ENCODE results near the gene GFOD1. TPM values are rescaled to one million over a fixed set of nuclear protein-coding genes. Genes with fewer than 3 reads are reported as not detected.

GFOD1 gene
- total and polyA plus RNA-seq, 2 of the 4 experiments (the other 2 are of a cell fraction), result 1.8 to 3.4 TPM

- Histone ChIP-seq H3K9me1 (ENCODE audit: insufficient read depth, low read length) (peaks cover 9% of the 10 kb centered on the region), H4K20me1 (ENCODE audit: insufficient read depth, low read length) (no peaks in the 10 kb centered on the region; the same call in 1 of the 2 replicates), H3K18ac (ENCODE audit: low read depth, low read length) (no peak overlapping the region), H4K5ac (ENCODE audit: low read depth, low read length) (no peak overlapping the region), H2BK20ac (ENCODE audit: low read depth, low read length) (no peak overlapping the region), H2BK15ac (ENCODE audit: low read depth, low read length) (no peak overlapping the region), H3K4me3 (ENCODE audit: insufficient read depth, low read depth, low read length) (no peak overlapping the region), H3K9ac (ENCODE audit: low read depth, low read length) (no peak overlapping the region), H3K23ac (ENCODE audit: low read depth, low read length) (no peak overlapping the region), H3K27ac (ENCODE audit: insufficient read depth, low read length) (no peak overlapping the region), H3K4me2 (ENCODE audit: low read depth, low read length) (no peak overlapping the region), H3K79me1 (ENCODE audit: low read depth in 1 of 2, low read length in 2 of 2) (peaks cover 6 to 60% of the 10 kb centered on the region in 2 experiments), H3K27me3 (ENCODE audit: control insufficient read depth, insufficient read depth, low read length) (no peaks in the 10 kb centered on the region), H2BK5ac (ENCODE audit: low read depth, low read length, poor library complexity, severe bottlenecking) (no peak overlapping the region), H3K4me1 (ENCODE audit: control insufficient read depth, insufficient read depth, low read length) (peaks cover 5% of the 10 kb centered on the region; the same call in 1 of the 2 replicates), H3K36me3 (ENCODE audit: control insufficient read depth, insufficient read depth, low read length) (no peaks in the 10 kb centered on the region), H3K14ac (replicated peaks; ENCODE audit: low read depth, low read length) (no peak overlapping the region), H2BK120ac (ENCODE audit: low read depth, low read length) (no peak overlapping the region), H4K91ac (ENCODE audit: insufficient read depth, low read depth, low read length) (no peak overlapping the region), H4K8ac (ENCODE audit: low read depth in 2 of 2, low read length in 2 of 2) (no peak overlapping the region), H3K9me3 (ENCODE audit: control insufficient read depth, insufficient read depth, low read length) (no peaks in the 10 kb centered on the region), H2AK5ac (ENCODE audit: low read depth, low read length) (no peak overlapping the region), H3K4ac (ENCODE audit: low read depth, low read length) (no peak overlapping the region), H3K56ac (ENCODE audit: extremely low read depth, insufficient read depth, low read length) (no peak overlapping the region), H2AK9ac (replicated peaks; ENCODE audit: low read depth, low read length, poor library complexity) (no peak overlapping the region), H2AFZ (replicated peaks; ENCODE audit: low read length, poor library complexity) (no peak overlapping the region)
- no TSS peak for BruUV-seq (replicated peaks)
- dilution Hi-C loops (cut with HindIII; ENCODE audit: low sequenced_read_pairs, unreplicated experiment) (no loop called here), in situ Hi-C loops (cut with MboI; ENCODE audit: low sequenced_read_pairs) (no loop called here), intact Hi-C loops (cut with micrococcal nuclease) (no loop called here)
- ChIA-PET CTCF (interaction anchor here (1.0 to 1.1 kb wide), 2 partner anchors 53 to 111 kb away, joined by 3 to 4 read pairs; no protein-coding TSS in a partner anchor), POLR2A (ENCODE audit: unreplicated experiment) (no interaction called here)
- WGBS, 2 experiments (ENCODE audit: extremely low coverage in 2 of 2, insufficient read length in 1 of 2), result 80% methylated on average over 1 of the region's 6 CpGs; no CpG with 5 or more reads in 1 of the 2 experiments
- DNase-seq (no peak), ATAC-seq (ENCODE audit: low read depth) (no peak)
- TF ChIP-seq RCOR1 (IDR thresholded peaks at IDR 0.05; ENCODE audit: insufficient replicate concordance, low read length), result no peak
- TF ChIP-seq, protein P1, sequence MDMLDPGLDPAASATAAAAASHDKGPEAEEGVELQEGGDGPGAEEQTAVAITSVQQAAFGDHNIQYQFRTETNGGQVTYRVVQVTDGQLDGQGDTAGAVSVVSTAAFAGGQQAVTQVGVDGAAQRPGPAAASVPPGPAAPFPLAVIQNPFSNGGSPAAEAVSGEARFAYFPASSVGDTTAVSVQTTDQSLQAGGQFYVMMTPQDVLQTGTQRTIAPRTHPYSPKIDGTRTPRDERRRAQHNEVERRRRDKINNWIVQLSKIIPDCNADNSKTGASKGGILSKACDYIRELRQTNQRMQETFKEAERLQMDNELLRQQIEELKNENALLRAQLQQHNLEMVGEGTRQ (IDR thresholded peaks at IDR 0.05; ENCODE audit: low read depth, low read length), result no peak
- TF ChIP-seq MAFK (IDR thresholded peaks at IDR 0.05; ENCODE audit: low read depth, low read length), result no peak
- TF ChIP-seq CEBPB (IDR thresholded peaks at IDR 0.05; ENCODE audit: low read depth, low read length), result no peak
- TF ChIP-seq NFE2L2 (IDR thresholded peaks at IDR 0.05; ENCODE audit: low read depth, low read length), result no peak
- no peak for TF ChIP-seq SMC3 (IDR thresholded peaks at IDR 0.05; ENCODE audit: low read depth, low read length)
- TF ChIP-seq BHLHE40 (IDR thresholded peaks at IDR 0.05; ENCODE audit: low read depth, low read length), result no peak
- no peak for TF ChIP-seq MAZ (IDR thresholded peaks at IDR 0.05; ENCODE audit: borderline replicate concordance, low read depth, low read length)
- TF ChIP-seq FOS (IDR thresholded peaks at IDR 0.05; ENCODE audit: low read depth, low read length), result no peak
- TF ChIP-seq, protein P2, sequence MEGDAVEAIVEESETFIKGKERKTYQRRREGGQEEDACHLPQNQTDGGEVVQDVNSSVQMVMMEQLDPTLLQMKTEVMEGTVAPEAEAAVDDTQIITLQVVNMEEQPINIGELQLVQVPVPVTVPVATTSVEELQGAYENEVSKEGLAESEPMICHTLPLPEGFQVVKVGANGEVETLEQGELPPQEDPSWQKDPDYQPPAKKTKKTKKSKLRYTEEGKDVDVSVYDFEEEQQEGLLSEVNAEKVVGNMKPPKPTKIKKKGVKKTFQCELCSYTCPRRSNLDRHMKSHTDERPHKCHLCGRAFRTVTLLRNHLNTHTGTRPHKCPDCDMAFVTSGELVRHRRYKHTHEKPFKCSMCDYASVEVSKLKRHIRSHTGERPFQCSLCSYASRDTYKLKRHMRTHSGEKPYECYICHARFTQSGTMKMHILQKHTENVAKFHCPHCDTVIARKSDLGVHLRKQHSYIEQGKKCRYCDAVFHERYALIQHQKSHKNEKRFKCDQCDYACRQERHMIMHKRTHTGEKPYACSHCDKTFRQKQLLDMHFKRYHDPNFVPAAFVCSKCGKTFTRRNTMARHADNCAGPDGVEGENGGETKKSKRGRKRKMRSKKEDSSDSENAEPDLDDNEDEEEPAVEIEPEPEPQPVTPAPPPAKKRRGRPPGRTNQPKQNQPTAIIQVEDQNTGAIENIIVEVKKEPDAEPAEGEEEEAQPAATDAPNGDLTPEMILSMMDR (conservative IDR thresholded peaks at IDR 0.05; ENCODE audit: low read depth, low read length), result no peak
- TF ChIP-seq POLR2A (IDR thresholded peaks at IDR 0.05; ENCODE audit: low read depth, low read length), result no peak
- no peak for TF ChIP-seq RFX5 (IDR thresholded peaks at IDR 0.05; ENCODE audit: low read depth, low read length)
- TF ChIP-seq MXI1 (IDR thresholded peaks at IDR 0.05; ENCODE audit: borderline replicate concordance, low read depth, low read length), result no peak
- TF ChIP-seq, protein P3, sequence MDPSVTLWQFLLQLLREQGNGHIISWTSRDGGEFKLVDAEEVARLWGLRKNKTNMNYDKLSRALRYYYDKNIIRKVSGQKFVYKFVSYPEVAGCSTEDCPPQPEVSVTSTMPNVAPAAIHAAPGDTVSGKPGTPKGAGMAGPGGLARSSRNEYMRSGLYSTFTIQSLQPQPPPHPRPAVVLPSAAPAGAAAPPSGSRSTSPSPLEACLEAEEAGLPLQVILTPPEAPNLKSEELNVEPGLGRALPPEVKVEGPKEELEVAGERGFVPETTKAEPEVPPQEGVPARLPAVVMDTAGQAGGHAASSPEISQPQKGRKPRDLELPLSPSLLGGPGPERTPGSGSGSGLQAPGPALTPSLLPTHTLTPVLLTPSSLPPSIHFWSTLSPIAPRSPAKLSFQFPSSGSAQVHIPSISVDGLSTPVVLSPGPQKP (IDR thresholded peaks at IDR 0.05; ENCODE audit: borderline replicate concordance, low read depth, low read length), result no peak
- TF ChIP-seq RAD21 (IDR thresholded peaks at IDR 0.05; ENCODE audit: low read length), result no peak
- no peak for TF ChIP-seq CHD1 (IDR thresholded peaks at IDR 0.05; ENCODE audit: low read depth, low read length)
These were observed 3.2 kb downstream of the GFOD1 start for GRCh38 chr6:13484138-13484708.
